ENCODE results near the gene HK2. TPM values are rescaled to one million over a fixed set of nuclear protein-coding genes. Genes with fewer than 3 reads are reported as not detected.

HK2 gene
- total RNA-seq, 1 donor from 2014 or later: 16.9 TPM

DNA sequence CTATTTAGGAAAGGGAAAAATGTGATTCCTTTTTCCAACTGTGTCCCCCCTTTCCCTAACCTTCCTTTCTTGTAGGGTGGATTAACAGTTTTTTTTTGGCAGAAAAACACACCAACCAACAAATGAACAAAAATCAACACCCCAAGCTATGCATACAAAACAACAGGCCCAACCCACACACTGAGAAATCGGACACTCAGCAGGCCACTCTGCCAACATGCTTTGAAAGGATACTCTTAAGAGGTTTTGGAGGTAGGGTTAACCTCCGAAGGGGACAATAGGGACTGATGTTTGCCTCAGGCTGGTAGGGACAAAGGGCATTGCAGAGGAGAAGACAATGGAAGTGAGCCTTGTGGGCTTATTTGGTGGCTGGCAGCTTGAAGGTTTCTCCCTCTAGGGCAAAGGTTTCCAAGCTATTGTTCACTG, 91.4 kb downstream of the HK2 start:
- DNase-seq (ENCODE audit: low spot score in 2 of 2, unreplicated experiment in 2 of 2): no peak
- Mint-ChIP-seq H3K4me1 (no peaks in the 10 kb centered on the region), H3K4me3 (no peak overlapping the region), H3K27ac (no peak overlapping the region), H3K27me3 (ENCODE audit: low read depth) (peaks cover 9% of the 10 kb centered on the region), H3K36me3 (peaks cover 8% of the 10 kb centered on the region), H3K9me3 (peaks cover 9% of the 10 kb centered on the region)
- TF ChIP-seq, protein P1, sequence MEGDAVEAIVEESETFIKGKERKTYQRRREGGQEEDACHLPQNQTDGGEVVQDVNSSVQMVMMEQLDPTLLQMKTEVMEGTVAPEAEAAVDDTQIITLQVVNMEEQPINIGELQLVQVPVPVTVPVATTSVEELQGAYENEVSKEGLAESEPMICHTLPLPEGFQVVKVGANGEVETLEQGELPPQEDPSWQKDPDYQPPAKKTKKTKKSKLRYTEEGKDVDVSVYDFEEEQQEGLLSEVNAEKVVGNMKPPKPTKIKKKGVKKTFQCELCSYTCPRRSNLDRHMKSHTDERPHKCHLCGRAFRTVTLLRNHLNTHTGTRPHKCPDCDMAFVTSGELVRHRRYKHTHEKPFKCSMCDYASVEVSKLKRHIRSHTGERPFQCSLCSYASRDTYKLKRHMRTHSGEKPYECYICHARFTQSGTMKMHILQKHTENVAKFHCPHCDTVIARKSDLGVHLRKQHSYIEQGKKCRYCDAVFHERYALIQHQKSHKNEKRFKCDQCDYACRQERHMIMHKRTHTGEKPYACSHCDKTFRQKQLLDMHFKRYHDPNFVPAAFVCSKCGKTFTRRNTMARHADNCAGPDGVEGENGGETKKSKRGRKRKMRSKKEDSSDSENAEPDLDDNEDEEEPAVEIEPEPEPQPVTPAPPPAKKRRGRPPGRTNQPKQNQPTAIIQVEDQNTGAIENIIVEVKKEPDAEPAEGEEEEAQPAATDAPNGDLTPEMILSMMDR (IDR thresholded peaks at IDR 0.05; ENCODE audit: unreplicated experiment): no peak

DNA sequence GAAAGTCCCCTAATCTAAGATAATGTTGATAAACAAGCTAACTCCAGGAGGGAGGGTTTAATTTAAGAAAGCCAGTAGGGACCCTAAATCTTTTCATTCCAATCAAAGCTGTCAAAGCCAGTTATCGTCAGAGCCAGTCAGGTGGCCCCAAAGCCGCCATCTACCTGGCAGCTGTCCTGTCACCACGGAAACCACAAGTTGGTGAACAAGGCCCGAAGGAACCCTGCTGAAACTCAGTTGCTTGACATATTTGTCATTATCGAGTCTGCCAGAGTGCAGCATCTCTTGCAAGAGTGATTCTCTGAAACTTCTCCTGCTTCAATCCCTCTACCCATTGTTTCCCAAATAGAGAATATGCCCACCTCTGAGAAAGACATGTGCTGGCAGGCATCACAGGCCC, 93.7 kb downstream of the HK2 start:
- no peak overlapping the region for H3K4me3 Mint-ChIP-seq
- peaks cover 5% of the 10 kb centered on the region for H3K9me3 Mint-ChIP-seq
- H3K27me3 Mint-ChIP-seq (ENCODE audit: low read depth): no peaks in the 10 kb centered on the region
- H3K27ac Mint-ChIP-seq: no peak overlapping the region
- no peaks in the 10 kb centered on the region for H3K4me1 Mint-ChIP-seq
- DNase-seq (ENCODE audit: low spot score in 2 of 2, unreplicated experiment in 2 of 2): no peak
- peaks cover 10% of the 10 kb centered on the region for H3K36me3 Mint-ChIP-seq
- TF ChIP-seq, protein P1 (IDR thresholded peaks at IDR 0.05; ENCODE audit: unreplicated experiment): no peak

DNA sequence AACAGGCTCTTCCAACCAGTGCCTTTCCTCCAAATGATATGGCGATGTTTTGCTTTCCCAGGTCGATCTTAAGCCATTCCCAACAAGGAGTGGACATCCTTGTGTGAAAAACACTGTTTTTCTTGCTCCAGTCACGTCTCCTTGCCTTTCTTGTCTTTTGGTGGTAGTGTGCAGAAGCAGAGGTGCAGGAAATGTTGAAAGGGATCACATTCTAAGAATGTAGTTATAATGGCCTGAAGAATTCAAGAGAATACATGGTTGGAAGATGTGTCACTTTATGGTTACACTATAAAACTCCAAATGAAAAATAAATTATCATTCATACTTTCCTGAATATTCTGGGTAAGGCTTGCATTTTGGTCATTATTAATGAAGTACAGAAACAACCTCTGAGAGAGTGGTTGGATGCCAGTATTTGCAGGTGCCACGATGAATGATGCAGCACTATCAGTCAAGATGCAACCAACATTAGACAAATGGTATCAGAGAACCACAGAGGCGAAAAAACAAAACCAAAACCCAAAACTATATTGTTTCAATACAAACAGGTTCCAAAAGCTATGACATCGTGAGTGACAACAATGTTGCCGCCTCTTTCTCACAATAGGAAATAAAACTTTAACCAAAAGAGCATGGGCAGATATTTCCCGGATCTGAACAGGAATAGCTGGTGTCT, 97.0 kb downstream of the HK2 start:
- Mint-ChIP-seq H3K27me3 (ENCODE audit: low read depth) (no peaks in the 10 kb centered on the region), H3K9me3 (peaks cover 5% of the 10 kb centered on the region), H3K36me3 (peaks cover 10% of the 10 kb centered on the region), H3K27ac (no peak overlapping the region), H3K4me1 (peaks cover 3% of the 10 kb centered on the region), H3K4me3 (no peak overlapping the region)
- no peak for DNase-seq (ENCODE audit: low spot score in 2 of 2, unreplicated experiment in 2 of 2)
- TF ChIP-seq, protein P1 (IDR thresholded peaks at IDR 0.05; ENCODE audit: unreplicated experiment): no peak

DNA sequence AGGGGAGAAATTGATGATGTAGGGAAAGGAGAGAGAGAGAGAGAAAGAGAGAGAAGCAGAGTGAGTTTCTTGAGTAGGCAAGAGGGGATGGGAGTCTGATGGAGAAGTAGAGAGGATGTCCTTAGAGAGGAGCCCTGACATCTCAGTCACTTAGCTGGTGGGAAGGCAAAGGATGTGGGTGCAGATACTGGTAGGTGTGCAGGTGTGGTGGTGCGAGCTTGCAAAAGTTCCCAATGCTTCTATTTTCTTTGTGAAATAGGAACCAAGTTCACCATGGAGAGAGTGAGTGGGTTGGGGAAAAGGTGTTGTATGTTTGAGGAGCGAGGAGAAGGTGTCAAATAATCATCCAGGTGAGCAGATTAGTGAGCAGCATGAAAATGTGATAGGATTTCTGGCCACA, 98.0 kb downstream of the HK2 start:
- Mint-ChIP-seq H3K9me3 (peaks cover 5% of the 10 kb centered on the region), H3K4me1 (peaks cover 4% of the 10 kb centered on the region), H3K27me3 (ENCODE audit: low read depth) (no peaks in the 10 kb centered on the region), H3K4me3 (no peak overlapping the region), H3K27ac (no peak overlapping the region), H3K36me3 (peaks cover 10% of the 10 kb centered on the region)
- TF ChIP-seq, protein P1 (IDR thresholded peaks at IDR 0.05; ENCODE audit: unreplicated experiment): no peak
- no peak for DNase-seq (ENCODE audit: low spot score in 2 of 2, unreplicated experiment in 2 of 2)

DNA sequence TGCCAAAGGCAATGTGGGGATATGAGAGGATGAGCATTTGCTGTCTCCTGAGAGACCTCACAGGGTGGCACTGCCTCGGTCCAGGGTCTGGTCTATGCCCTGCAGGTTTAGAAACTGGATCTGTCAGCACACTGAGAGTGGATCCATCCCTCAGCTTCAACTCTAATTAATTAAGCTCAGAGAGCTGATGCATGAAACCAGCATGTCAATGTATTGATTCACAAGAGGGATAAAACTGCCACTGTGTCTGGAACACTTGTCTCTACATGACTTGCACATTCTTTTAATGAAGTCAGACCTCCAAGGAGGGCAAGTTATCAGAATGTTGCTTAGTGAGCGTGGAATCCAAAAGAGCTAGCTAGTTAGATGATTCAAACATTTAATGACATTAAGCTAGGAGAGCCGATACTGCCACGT, 102.1 kb downstream of the HK2 start:
- TF ChIP-seq, protein P1 (IDR thresholded peaks at IDR 0.05; ENCODE audit: unreplicated experiment): no peak
- no peak for DNase-seq (ENCODE audit: low spot score in 2 of 2, unreplicated experiment in 2 of 2)
- no peaks in the 10 kb centered on the region for H3K36me3 Mint-ChIP-seq
- H3K4me3 Mint-ChIP-seq: no peak overlapping the region
- H3K27me3 Mint-ChIP-seq (ENCODE audit: low read depth): no peaks in the 10 kb centered on the region
- H3K4me1 Mint-ChIP-seq: peaks cover 4% of the 10 kb centered on the region
- H3K9me3 Mint-ChIP-seq: no peaks in the 10 kb centered on the region
- no peak overlapping the region for H3K27ac Mint-ChIP-seq

Measured in mesothelial cell of epicardium (in vitro differentiated cells).